Muscle layer of colon (tissue), 2 donors: Measurements from ENCODE around the gene PUM2.

ENCODE experiments used
- H3K27ac ChIP-seq: one replicate; pipeline ENCODE4 v1.7.0; 2013; ENCODE audit warnings: low read depth, mild to moderate bottlenecking, low read length, moderate library complexity
- H3K27me3 ChIP-seq, 2 donors: one replicate each; pipeline ENCODE4 v1.7.0; 2013; ENCODE audit warnings: low read length in 2 of 2, mild to moderate bottlenecking in 2 of 2; ENCODE audit not compliant: insufficient read depth in 2 of 2, control insufficient read depth in 1 of 2
- H3K36me3 ChIP-seq: one replicate; pipeline ENCODE4 v1.7.0; 2013; ENCODE audit warnings: mild to moderate bottlenecking, low read length; ENCODE audit not compliant: insufficient read depth
- H3K4me1 ChIP-seq: one replicate; pipeline ENCODE4 v1.7.0; 2013; ENCODE audit warnings: mild to moderate bottlenecking, low read length; ENCODE audit not compliant: insufficient read depth
- H3K4me3 ChIP-seq, 2 donors: one replicate each; pipeline ENCODE4 v1.7.0; 2013; ENCODE audit warnings: low read length in 2 of 2, low read depth in 1 of 2, mild to moderate bottlenecking in 1 of 2, moderate library complexity in 1 of 2
- H3K9ac ChIP-seq: one replicate; pipeline ENCODE4 v1.7.0; 2013; ENCODE audit warnings: low read length
- H3K9me3 ChIP-seq: one replicate; pipeline ENCODE4 v1.7.0; 2013; ENCODE audit warnings: mild to moderate bottlenecking, low read length
- donor health status: abdominal sarcoma.
- donor health status: Adenocarcinoma of cecum.

PUM2 gene

DNA sequence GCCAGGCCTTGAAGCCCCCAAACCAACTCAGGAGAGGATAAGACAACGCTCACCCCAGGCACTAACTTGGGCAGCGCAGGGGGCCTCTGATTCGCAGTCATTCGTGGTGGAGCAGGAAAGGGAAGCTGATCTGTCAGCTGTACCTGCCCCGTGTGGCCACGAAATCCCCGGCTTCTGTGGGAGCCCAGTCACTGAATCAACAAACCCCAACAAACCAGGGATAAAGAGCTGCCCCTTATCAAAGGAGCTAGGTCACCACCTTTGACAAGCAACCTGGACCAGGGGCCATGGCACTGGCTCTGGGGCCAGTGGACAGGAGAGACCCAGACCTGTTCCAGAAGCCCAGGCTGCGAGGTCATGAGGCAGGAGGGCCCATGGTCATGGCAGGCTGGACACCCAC lies 140.2 kb downstream of the PUM2 start:
- no peak overlapping the region for H3K9ac ChIP-seq
- no peaks in the 10 kb centered on the region for H3K4me1 ChIP-seq
- H3K4me3 ChIP-seq = no peak overlapping the region
- H3K27me3 ChIP-seq = no peaks in the 10 kb centered on the region
- no peaks in the 10 kb centered on the region for H3K9me3 ChIP-seq
- H3K27ac ChIP-seq = no peak overlapping the region
- no peaks in the 10 kb centered on the region for H3K36me3 ChIP-seq

DNA sequence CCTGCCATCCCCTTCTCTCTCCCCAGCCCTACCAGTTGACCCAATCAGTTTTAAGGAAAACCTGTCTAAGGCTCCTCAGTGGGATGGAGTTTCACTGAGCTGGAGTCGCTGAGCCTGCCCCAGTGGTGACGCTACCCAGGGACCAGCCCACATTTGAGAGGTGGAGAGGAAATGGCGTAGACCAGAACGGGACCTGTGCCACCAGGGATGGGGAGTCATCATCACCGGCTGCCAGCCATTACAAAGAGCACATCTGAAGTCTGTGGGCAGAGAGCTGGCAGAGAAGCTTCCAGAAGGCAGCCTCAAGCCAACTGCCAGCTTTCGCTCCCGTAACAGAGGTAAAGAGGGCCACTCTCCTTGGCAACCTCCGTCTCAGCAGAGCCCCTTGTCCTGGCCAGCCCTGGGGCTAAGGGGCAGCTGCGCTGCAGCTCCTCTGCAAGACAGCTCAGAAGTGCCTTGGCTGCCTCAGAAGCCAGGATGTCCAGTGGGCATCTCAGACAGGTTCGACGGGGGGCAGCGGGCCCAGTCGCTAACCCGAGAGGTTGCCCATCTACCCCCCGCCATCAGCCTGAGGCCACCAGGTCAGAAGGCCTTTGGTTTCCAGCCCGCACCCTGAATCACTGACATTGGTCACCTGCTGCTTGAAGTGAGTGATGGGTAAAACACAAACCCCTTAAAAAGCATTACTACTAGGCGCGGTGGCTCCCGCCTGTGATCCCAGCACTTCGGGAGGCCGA lies 141.1 kb downstream of the PUM2 start:
- no peak overlapping the region for H3K9ac ChIP-seq
- H3K4me3 ChIP-seq = no peak overlapping the region
- no peak overlapping the region for H3K27ac ChIP-seq
- no peaks in the 10 kb centered on the region for H3K4me1 ChIP-seq
- H3K27me3 ChIP-seq = no peaks in the 10 kb centered on the region
- no peaks in the 10 kb centered on the region for H3K9me3 ChIP-seq
- H3K36me3 ChIP-seq = no peaks in the 10 kb centered on the region

DNA sequence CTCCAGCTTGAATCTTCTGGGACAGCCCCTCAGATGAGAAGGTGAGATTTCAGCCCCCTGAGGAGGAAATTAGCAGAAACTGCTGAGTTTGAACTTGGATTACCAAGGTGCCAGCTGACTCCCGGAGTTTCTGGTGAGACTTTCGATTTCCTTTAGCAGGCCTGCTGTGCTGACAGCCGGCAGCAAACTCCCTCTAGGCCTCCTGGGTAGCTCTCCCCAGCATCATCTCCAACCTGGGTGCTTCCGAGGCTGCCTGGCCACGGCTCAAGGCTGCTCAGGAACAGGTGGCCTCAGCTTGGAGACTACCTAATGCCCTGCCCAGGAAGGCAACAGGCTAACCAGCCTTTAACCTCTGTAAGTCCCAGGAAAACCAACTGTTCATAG lies 142.2 kb downstream of the PUM2 start:
- Histone ChIP-seq H3K27ac (no peak overlapping the region), H3K4me1 (no peaks in the 10 kb centered on the region), H3K27me3 (no peaks in the 10 kb centered on the region), H3K4me3 (no peak overlapping the region), H3K9me3 (no peaks in the 10 kb centered on the region), H3K9ac (no peak overlapping the region), H3K36me3 (no peaks in the 10 kb centered on the region)

GRCh38 chr2:20207051-20207450 lies 143.6 kb downstream of the PUM2 start:
- no peaks in the 10 kb centered on the region for H3K27me3 ChIP-seq
- no peak overlapping the region for H3K27ac ChIP-seq

DNA sequence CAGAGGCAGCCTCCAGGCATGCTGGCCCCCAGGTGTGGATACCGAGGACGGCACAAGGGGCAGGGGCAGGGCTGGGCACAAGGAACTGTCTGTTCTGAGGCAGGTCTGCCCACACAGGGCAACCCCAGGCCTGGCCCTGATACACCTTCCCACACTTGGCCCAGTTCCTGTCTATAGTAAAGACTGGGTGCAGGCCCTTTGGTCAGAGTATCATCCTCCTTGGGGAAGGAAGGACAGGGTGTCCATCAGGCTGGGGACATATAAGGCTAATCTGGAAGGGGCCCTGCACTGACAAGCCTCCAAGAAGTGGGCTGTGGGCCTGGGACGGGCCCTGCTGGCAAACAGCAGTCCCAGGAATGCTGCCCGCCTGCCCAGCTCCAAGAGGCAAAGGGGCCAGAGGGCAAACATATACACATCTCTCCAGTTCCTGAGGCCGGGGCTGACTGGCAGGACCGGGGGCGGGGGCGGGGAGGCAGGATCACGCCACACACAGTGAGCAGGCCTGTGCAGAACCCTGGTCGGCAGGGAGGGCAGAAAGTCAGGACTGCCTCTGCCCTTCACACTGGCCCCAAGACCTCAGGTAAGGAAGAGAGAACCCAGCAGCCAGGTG lies 144.6 kb downstream of the PUM2 start:
- Histone ChIP-seq H3K4me1 (no peaks in the 10 kb centered on the region), H3K36me3 (no peaks in the 10 kb centered on the region), H3K9me3 (no peaks in the 10 kb centered on the region), H3K27ac (no peak overlapping the region), H3K4me3 (no peak overlapping the region), H3K9ac (no peak overlapping the region), H3K27me3 (no peaks in the 10 kb centered on the region)

More at GRCh38 chr2:20207051-20207450, 143.6 kb downstream of the PUM2 start:
- H3K4me3 ChIP-seq = no peak overlapping the region
- no peak overlapping the region for H3K9ac ChIP-seq
- no peaks in the 10 kb centered on the region for H3K36me3 ChIP-seq
- H3K9me3 ChIP-seq = no peaks in the 10 kb centered on the region
- no peaks in the 10 kb centered on the region for H3K4me1 ChIP-seq

DNA sequence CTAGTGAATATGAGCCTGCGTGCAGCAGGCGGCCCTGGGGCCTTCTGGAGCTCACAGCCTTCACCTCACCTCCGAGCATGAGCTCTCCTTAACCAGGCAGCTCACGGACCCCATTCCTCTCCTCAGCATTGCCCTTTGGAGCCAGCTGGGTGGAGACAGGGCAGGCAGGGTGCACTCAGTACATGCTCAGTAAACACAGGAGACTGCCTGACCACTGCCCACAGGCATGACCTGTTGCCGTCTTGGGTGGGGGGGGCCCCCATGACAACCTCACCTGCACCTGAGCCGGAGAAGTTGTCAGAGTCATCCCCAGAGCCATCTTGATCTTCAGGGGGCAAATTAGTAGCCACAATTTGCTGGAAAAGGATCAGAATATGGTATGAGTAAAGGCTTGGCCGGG lies 145.6 kb downstream of the PUM2 start:
- H3K36me3 ChIP-seq = no peaks in the 10 kb centered on the region
- no peak overlapping the region for H3K4me3 ChIP-seq
- no peaks in the 10 kb centered on the region for H3K9me3 ChIP-seq
- no peaks in the 10 kb centered on the region for H3K4me1 ChIP-seq
- no peaks in the 10 kb centered on the region for H3K27me3 ChIP-seq
- H3K9ac ChIP-seq = no peak overlapping the region
- H3K27ac ChIP-seq = no peak overlapping the region

DNA sequence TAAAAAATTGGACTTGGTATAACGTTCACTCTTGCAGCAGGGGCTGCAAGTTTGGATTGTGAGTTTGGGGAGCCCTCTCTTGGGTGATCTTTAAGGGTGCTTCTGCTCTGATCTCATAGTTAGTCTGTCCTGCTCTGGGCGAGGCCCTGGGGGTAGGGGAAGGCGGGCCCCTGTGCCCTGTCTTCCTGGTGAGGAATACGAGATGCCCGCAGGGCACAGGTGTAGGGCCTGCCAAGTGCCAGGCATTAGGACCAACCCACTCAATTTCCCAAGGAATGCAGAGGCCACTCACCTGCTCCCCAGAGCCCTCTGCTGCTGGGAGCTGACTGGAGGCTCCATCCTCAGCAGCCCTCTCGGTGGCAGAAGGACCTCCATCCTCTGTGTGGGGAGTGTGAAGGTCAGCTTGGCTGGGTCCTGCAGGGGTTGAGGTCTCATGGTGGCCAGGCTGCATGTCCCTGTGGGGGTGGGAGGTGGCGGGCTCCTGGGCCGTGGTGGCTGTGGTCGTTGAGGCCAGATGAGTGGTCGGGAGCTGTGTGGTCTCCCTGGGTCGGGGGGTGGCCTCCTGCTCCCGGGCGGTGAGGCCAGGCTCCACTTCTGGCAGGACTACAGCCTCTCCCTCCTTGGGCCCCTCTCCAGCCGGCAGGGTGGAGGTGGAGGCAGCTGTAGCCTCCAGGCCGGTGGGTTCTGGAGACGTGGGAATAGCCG lies 147.0 kb downstream of the PUM2 start:
- no peak overlapping the region for H3K9ac ChIP-seq
- H3K9me3 ChIP-seq = no peaks in the 10 kb centered on the region
- H3K27ac ChIP-seq = no peak overlapping the region
- no peaks in the 10 kb centered on the region for H3K36me3 ChIP-seq
- no peaks in the 10 kb centered on the region for H3K27me3 ChIP-seq
- H3K4me3 ChIP-seq = no peak overlapping the region
- no peaks in the 10 kb centered on the region for H3K4me1 ChIP-seq

DNA sequence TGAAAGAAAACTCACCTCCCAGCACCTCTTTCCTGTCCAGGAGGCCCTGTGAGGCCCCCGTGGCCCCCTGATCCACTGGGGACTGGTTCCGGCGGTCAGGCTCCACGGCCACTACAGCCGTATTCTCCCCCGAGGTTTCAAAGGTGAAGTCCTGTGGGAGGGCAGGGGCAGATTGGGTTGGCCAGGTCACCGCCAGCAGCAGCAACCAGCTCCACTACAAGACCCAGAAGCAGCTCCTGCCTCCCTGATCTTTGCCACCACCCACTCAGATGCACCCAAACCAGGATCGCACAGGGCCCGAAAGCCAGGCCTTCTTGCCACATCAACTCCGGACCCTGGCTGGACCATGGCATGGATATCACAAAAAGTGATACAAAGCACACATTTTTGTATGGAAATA lies 147.6 kb downstream of the PUM2 start:
- Histone ChIP-seq H3K36me3 (no peaks in the 10 kb centered on the region), H3K9ac (no peak overlapping the region), H3K4me1 (no peaks in the 10 kb centered on the region), H3K27ac (no peak overlapping the region), H3K27me3 (no peaks in the 10 kb centered on the region), H3K9me3 (no peaks in the 10 kb centered on the region), H3K4me3 (no peak overlapping the region)

- no peaks in the 10 kb centered on the region for H3K4me1 ChIP-seq
- no peak overlapping the region for H3K9ac ChIP-seq
These were observed 149.0 kb downstream of the PUM2 start for GRCh38 chr2:20201671-20202070.

GRCh38 chr2:20200697-20201555 lies 149.7 kb downstream of the PUM2 start:
- H3K4me3 ChIP-seq = no peak overlapping the region
- no peaks in the 10 kb centered on the region for H3K27me3 ChIP-seq
- H3K27ac ChIP-seq = no peak overlapping the region
- no peak overlapping the region for H3K9ac ChIP-seq
- no peaks in the 10 kb centered on the region for H3K4me1 ChIP-seq
- H3K9me3 ChIP-seq = no peaks in the 10 kb centered on the region
- H3K36me3 ChIP-seq = no peaks in the 10 kb centered on the region

More at GRCh38 chr2:20201671-20202070, 149.0 kb downstream of the PUM2 start:
- Histone ChIP-seq H3K4me3 (no peak overlapping the region), H3K27me3 (no peaks in the 10 kb centered on the region), H3K9me3 (no peaks in the 10 kb centered on the region), H3K36me3 (no peaks in the 10 kb centered on the region), H3K27ac (no peak overlapping the region)

DNA sequence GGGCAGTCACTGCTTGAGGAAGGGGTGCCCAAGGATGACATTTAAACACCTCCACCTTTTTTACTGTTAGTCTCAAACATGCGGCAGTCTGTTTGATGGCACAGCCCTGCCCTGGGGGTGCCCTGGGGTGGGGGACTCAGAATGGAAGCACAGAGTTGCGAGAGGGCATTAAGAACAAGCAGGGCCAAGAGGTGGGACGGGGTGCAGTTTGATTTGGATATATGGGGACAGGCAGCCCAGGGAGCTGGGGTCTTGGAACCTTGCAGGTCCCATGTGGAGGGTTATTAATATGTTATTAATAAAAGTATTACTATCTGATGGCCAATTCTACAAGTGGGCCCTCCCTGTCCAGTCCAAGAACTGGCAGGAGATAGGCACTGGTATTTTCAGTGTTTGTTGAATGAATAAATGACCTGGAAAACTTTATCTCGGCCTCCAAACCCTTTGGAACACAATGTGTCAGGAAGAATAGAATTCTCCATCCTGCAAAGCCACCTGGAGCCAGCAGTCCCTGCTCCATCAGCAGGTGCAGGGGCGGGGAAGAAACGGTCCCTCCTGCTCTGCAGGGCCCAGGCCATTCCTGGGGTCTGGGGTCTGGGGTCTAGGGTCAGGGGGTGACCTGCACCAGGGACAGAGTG lies 150.9 kb downstream of the PUM2 start:
- Histone ChIP-seq H3K4me3 (no peak overlapping the region), H3K9me3 (no peaks in the 10 kb centered on the region), H3K9ac (no peak overlapping the region), H3K27me3 (no peaks in the 10 kb centered on the region), H3K4me1 (no peaks in the 10 kb centered on the region), H3K27ac (no peak overlapping the region), H3K36me3 (no peaks in the 10 kb centered on the region)
